Ammon's horn (tissue), 1 donor: ENCODE results near the gene HSD11B2.

ENCODE experiments used
- DNase-seq: peaks from one replicate; pipeline ENCODE4 v3.0.0-alpha.2; 2016; ENCODE audit warnings: low spot score

The HSD11B2 gene

GRCh38 chr16:67396159-67397035 is 34.5 kb upstream of the HSD11B2 start:
- peak; percentile 69 for DNase-seq

GRCh38 chr16:67397036-67397801 is 33.7 kb upstream of the HSD11B2 start:
- DNase-seq, result no peak

DNA sequence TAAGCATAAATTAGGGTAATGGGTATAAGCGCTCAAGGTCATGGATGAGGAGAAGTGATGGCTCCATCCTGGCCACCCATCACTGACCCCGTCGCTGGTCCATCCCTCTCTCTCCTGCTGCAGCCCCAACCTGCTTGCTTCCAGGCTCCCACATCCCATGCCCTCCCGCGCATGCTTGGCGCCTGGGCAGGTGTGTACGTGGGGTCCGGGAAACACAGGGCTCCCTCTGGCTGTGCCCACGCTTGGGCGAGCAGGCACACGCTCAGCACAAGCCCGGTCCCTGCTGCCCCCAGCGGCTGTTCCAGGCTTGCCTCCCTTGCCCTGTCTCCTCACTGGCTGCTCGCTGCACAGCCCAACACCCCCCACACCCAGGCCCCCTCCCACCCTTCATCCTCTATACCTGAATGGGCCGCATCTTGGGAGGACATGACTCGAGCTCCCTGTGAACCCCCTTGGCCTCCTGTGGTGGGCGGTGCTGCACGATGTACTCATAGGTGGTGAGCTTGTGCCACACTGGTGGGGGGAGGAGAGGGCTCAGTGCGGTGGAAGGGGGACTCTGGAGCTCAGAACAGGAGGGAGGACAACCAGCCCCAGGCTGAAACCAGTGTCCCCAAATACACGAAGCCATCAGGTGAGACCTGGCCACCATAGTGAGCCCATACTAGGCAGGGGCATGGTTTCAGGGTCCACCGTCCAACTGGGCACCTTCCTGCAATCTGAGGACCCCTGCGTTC is 32.9 kb upstream of the HSD11B2 start:
- no peak for DNase-seq

- no peak for DNase-seq
Measured at GRCh38 chr16:67398546-67399217, 32.2 kb upstream of the HSD11B2 start.

- DNase-seq, result peak; percentile 57
Measured at GRCh38 chr16:67399218-67399733, 31.6 kb upstream of the HSD11B2 start.

DNA sequence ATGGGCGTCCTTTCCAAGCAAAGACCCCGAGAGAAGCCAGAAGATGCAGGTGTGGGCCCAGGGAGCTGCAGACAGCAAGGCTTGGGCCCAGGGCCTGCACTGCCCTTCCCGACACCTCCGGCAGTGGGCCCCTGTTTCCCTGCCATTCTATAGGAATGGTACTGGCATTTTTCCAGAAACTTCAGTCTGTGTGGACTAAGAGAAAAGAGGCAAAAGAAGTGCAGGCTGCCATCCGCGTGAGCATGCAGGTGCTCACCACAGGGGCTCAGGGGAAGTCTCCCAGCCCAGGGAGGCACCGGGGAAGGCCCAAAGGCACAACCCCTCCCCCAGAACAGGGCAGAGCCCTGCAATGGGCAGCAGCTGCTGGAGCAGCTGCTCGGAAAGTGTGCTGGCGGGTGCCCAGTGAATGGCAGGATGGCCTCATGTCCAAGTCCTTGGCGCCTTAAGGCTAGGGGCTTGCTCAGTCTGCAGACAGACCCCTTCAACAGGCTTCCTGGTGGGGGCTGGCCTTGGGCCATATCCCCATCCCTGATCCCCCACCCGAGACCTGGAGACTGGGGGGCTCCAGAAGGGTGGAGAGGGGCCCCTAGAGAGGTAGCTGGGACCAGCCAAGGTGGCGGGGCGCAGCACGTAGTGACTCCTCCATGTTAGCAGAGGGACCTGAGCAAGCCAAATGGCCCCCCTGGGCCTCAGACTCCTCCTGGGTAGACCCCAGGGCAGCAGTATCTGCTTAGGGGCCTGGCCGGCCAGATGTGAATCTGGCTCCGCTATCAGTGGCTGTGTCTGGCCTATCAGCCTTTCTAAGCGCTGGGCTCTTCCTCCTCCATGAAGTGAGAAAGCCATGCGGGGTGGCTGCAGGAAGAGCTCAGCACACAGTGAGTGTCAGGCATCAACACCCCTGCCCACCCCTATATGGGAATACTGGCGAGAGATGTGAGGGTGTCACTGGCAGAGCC is 30.9 kb upstream of the HSD11B2 start:
- DNase-seq, result no peak

- DNase-seq, result no peak
Measured at GRCh38 chr16:67400901-67401300, 30.0 kb upstream of the HSD11B2 start.

GRCh38 chr16:67403976-67404555 is 26.9 kb upstream of the HSD11B2 start:
- DNase-seq, result no peak

GRCh38 chr16:67404740-67405226 is 26.1 kb upstream of the HSD11B2 start:
- DNase-seq, result no peak

GRCh38 chr16:67405336-67405735 is 25.6 kb upstream of the HSD11B2 start:
- DNase-seq, result no peak

DNA sequence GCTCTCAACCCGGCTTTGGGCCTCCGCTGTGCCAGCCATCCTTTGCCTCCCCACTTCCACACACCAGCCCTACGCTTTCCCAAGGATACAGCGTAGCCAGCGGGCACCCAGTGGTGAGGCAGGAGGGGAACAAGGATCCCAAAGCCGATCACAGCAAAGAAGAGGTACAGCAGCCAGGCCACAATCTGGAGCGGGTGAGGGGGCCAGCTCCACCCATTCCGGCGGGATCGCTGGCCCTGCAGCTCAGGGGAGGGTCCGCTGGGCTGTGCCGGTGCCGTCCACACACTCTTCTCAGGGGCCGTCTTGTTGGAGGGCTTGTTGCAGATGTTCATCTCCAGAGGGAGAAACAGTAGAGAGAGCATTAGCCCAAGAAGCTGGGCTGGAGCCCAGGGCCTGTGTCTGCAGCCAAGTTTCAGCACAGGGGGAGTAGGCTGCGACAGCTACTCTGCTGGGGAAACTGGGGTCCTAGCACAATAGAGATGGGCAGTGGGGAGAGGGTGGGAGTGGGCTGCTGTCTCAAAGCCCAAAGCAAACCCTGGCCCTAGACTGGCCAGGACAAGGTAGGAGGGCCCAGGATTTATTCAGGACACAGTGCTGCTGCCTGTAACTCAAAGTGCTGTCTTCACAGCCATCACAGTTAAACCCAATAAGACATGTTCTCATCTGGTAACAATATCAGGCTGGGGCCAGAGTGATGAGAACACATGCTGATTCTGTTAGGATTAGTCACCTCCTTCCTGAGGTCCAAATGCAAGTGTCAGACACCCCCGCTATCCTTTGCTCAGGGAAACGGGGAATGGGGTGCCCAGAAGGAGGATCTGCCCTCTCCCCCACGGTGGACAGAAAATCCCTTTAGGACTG is 24.6 kb upstream of the HSD11B2 start:
- peak; percentile 49 for DNase-seq

- no peak for DNase-seq
Measured at GRCh38 chr16:67407176-67407787, 23.6 kb upstream of the HSD11B2 start.

- DNase-seq, result no peak
Measured at GRCh38 chr16:67407788-67408452, 23.0 kb upstream of the HSD11B2 start.

GRCh38 chr16:67409631-67410030 is 21.3 kb upstream of the HSD11B2 start:
- DNase-seq, result no peak

GRCh38 chr16:67411339-67411738 is 19.6 kb upstream of the HSD11B2 start:
- no peak for DNase-seq

DNA sequence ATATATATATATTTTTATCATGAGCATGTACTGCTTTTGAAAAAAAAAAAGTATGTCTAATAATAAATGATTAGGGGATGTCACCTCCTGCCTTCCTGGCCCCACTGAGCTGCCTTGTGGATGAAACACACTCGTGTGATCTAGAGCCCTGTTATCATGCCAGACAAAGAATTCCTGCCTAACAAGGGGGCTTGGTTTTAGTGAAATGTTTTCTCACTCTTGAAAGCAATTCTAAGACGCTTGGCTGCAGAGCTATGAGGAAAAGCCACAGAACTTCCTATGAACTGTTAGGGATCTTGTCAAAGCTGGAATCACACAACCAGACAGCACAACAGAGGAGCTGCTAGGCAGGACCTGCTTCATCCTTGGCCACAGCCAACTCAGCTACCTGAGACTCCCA is 18.6 kb upstream of the HSD11B2 start:
- DNase-seq, result no peak

DNA sequence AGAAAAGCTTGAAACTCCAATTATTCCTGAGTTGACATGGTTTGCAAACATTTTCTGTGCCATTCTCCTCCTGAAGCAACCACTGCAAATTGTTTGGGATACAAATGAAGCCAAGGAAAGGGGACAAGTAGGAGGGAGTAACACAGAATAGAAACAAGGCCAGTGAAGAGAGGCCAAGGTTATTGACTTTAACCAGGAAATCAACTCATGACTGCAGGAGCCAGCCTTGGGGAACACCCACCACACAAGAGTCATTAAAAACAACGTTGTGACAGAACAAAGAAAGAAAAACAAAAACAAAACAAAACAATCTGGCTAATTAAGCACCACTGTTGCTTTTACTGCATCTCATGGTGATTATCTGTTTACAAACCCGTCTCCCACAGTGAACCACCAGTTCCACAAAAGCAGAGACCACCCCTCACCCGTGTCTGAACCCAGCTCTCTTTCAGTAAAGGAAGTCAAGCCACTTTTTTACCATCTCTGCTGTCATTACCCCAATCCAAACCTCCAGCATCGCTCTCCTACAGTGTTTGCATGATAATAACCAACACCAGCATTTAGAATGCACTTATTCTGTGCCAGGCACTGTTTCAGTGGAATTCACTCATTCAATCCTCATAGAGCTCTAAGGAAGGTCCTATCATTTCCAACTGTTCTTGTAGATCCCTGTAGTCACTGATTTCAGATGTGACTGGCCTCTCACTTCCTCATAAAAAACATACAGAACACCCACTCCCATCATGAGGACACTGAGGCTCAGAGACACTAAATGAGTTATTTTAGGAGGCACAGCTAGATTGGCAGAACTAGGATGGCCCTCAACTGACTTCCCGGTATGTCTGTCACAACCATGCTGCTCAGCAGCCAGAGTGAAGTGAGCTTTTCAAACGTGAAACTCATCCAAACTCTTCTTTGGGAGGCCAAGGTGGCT is 16.7 kb upstream of the HSD11B2 start:
- no peak for DNase-seq
